ENCODE measurements around the gene LLGL1.

The LLGL1 gene

DNA sequence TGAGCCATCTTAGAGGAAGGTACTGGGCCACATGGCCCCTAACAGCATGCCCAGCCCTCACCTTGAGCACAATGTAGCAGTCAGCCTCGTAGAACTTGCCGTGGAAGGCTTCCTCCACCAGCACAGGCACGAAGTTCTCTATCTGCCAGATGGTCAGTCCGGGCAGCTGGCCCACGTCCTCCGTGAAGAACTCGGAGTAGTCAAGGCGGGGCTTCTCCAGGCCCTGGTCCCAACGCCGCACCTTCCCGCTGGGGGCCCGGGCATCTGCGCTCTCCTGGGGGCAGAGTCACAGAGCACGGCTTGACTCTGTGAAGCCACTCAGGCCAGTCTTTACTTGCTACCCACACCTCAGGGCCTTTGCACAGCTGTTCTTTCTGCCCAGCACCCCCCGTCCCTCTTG is 25.8 kb downstream of the LLGL1 start:
- Histone ChIP-seq H3K9me2 (replicated peaks; ENCODE audit: low read depth, low read length) (no peaks in the 10 kb centered on the region), H3K4me3 (ENCODE audit: low read length, poor library complexity, severe bottlenecking) (no peak overlapping the region), H4K20me1 (ENCODE audit: insufficient read depth, low read length, poor library complexity, severe bottlenecking) (peaks cover 8% of the 10 kb centered on the region), H3F3A (ENCODE audit: low read depth) (no peaks in the 10 kb centered on the region), H3K79me2 (ENCODE audit: insufficient read depth, low read length) (peaks cover 6% of the 10 kb centered on the region), H3K4me1 (ENCODE audit: insufficient read depth, low read length, poor library complexity, severe bottlenecking) (no peaks in the 10 kb centered on the region), H3K9ac (ENCODE audit: low read depth, low read length, poor library complexity, severe bottlenecking) (no peak overlapping the region), H2AFZ (ENCODE audit: low read length) (no peak overlapping the region), H3K27me3 (ENCODE audit: insufficient read depth, low read length, poor library complexity, severe bottlenecking) (no peaks in the 10 kb centered on the region), H3K36me3 (ENCODE audit: insufficient read depth, low read length) (peaks cover 68% of the 10 kb centered on the region; the same call in 1 of the 2 replicates), H3K4me2 (ENCODE audit: low read depth, low read length, poor library complexity, severe bottlenecking) (no peak overlapping the region), H3K9me3 (ENCODE audit: insufficient read depth, low read depth, low read length) (no peaks in the 10 kb centered on the region)
- no peak for TF ChIP-seq EZH2phosphoT487 (IDR thresholded peaks at IDR 0.05; ENCODE audit: borderline replicate concordance)
- TF ChIP-seq, protein P1, sequence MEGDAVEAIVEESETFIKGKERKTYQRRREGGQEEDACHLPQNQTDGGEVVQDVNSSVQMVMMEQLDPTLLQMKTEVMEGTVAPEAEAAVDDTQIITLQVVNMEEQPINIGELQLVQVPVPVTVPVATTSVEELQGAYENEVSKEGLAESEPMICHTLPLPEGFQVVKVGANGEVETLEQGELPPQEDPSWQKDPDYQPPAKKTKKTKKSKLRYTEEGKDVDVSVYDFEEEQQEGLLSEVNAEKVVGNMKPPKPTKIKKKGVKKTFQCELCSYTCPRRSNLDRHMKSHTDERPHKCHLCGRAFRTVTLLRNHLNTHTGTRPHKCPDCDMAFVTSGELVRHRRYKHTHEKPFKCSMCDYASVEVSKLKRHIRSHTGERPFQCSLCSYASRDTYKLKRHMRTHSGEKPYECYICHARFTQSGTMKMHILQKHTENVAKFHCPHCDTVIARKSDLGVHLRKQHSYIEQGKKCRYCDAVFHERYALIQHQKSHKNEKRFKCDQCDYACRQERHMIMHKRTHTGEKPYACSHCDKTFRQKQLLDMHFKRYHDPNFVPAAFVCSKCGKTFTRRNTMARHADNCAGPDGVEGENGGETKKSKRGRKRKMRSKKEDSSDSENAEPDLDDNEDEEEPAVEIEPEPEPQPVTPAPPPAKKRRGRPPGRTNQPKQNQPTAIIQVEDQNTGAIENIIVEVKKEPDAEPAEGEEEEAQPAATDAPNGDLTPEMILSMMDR (conservative IDR thresholded peaks at IDR 0.05; ENCODE audit: low read length), result no peak

DNA sequence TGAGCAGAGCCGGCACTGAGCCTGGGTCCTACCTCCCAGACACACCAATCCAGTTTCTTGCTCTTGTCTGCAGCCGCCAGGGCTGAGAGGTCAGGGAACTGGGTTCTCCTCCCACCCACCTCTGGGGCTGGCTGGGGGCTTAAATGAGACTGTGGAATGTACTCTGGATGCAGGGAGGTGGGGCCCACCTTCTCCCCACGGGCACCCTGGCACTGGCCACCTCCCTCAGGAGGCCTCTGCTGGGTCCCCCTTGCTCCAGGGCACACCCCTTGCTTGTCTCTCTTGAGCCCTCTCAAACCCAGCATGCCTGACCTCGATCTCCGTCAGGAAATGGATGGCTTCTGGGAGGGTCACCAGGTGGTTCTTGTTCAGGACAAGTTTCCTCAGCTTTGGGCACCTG is 26.7 kb downstream of the LLGL1 start:
- Histone ChIP-seq H3K79me2 (ENCODE audit: insufficient read depth, low read length) (peaks cover 16% of the 10 kb centered on the region), H3K4me1 (ENCODE audit: insufficient read depth, low read length, poor library complexity, severe bottlenecking) (peaks cover 6% of the 10 kb centered on the region), H3K9ac (ENCODE audit: low read depth, low read length, poor library complexity, severe bottlenecking) (no peak overlapping the region), H3K36me3 (ENCODE audit: insufficient read depth, low read length) (peaks cover 62% of the 10 kb centered on the region; the same call in 1 of the 2 replicates), H3K9me3 (ENCODE audit: insufficient read depth, low read depth, low read length) (no peaks in the 10 kb centered on the region), H3K4me2 (ENCODE audit: low read depth, low read length, poor library complexity, severe bottlenecking) (no peak overlapping the region), H3K27me3 (ENCODE audit: insufficient read depth, low read length, poor library complexity, severe bottlenecking) (no peaks in the 10 kb centered on the region), H3K9me2 (replicated peaks; ENCODE audit: low read depth, low read length) (no peaks in the 10 kb centered on the region), H3F3A (ENCODE audit: low read depth) (no peaks in the 10 kb centered on the region), H4K20me1 (ENCODE audit: insufficient read depth, low read length, poor library complexity, severe bottlenecking) (peaks cover 18% of the 10 kb centered on the region), H3K4me3 (ENCODE audit: low read length, poor library complexity, severe bottlenecking) (no peak overlapping the region), H2AFZ (ENCODE audit: low read length) (no peak overlapping the region)
- TF ChIP-seq, protein P1 (conservative IDR thresholded peaks at IDR 0.05; ENCODE audit: low read length), result no peak
- no peak for TF ChIP-seq EZH2phosphoT487 (IDR thresholded peaks at IDR 0.05; ENCODE audit: borderline replicate concordance)

DNA sequence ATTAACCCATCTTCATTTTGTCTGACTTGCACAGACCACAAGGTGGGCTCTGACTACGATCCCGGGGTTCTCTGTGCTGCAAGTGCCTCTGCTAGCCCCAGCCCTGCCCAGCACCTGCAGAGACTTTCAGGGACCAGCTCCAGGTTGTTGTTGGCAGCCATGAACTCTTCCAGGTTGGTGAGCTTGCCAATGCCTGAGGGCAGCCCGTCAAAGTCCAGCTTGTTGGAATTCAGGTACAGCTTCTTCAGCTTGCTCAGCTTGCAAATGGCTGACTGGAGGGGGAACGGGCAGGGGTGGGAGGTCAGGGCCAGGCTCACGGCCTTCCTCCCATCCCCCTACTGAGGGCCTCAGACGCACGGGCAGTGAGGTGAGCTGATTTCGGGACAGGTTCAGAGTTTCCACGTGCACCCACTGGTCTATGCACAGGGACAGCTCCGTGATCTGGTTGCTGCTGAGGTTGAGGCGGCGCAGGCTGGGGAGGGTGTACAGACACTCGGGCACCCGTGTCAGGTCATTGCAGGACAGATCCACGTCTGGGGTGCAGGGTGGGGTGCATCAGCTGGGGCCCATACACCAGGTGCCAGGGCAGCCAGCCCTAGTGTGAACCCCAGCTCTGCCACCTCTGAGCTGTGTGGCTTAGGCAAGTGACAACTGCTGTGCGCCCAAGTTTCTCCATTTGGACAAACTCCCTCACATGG is 27.9 kb downstream of the LLGL1 start:
- Histone ChIP-seq H4K20me1 (ENCODE audit: insufficient read depth, low read length, poor library complexity, severe bottlenecking) (peaks cover 25% of the 10 kb centered on the region), H3K79me2 (ENCODE audit: insufficient read depth, low read length) (peaks cover 28% of the 10 kb centered on the region), H2AFZ (ENCODE audit: low read length) (no peak overlapping the region), H3K4me1 (ENCODE audit: insufficient read depth, low read length, poor library complexity, severe bottlenecking) (peaks cover 10% of the 10 kb centered on the region), H3K9me2 (replicated peaks; ENCODE audit: low read depth, low read length) (no peaks in the 10 kb centered on the region), H3K36me3 (ENCODE audit: insufficient read depth, low read length) (peaks cover 55% of the 10 kb centered on the region; the same call in 1 of the 2 replicates), H3K9ac (ENCODE audit: low read depth, low read length, poor library complexity, severe bottlenecking) (no peak overlapping the region), H3F3A (ENCODE audit: low read depth) (no peaks in the 10 kb centered on the region), H3K4me3 (ENCODE audit: low read length, poor library complexity, severe bottlenecking) (no peak overlapping the region), H3K27me3 (ENCODE audit: insufficient read depth, low read length, poor library complexity, severe bottlenecking) (no peaks in the 10 kb centered on the region), H3K4me2 (ENCODE audit: low read depth, low read length, poor library complexity, severe bottlenecking) (no peak overlapping the region), H3K9me3 (ENCODE audit: insufficient read depth, low read depth, low read length) (no peaks in the 10 kb centered on the region)
- TF ChIP-seq, protein P1 (conservative IDR thresholded peaks at IDR 0.05; ENCODE audit: low read length), result no peak
- TF ChIP-seq EZH2phosphoT487 (IDR thresholded peaks at IDR 0.05; ENCODE audit: borderline replicate concordance), result no peak

Data from Loucy (cell line).